Cardiac fibroblast (primary cell): ENCODE results near the gene FRMPD1.

ENCODE experiments used
- DNase-seq, 2 donors: peaks; one replicate each; pipeline versions ENCODE4 v3.0.0 to v3.0.0-alpha.2; 2010; ENCODE audit warnings: low read depth in 2 of 2
- H3K4me3 ChIP-seq, 2 donors: replicated peaks in 1 of 2; 1 replicate in 1 of 2; 2 replicates in 1 of 2; pipeline ENCODE4 v1.5.1; 2011; ENCODE audit warnings: low read depth in 2 of 2, low read length in 2 of 2, mild to moderate bottlenecking in 2 of 2, moderate library complexity in 1 of 2
- CTCF ChIP-seq: IDR thresholded peaks from one replicate; pipeline ENCODE4 v1.5.1; 2011; ENCODE audit warnings: low read depth, mild to moderate bottlenecking, low read length, inconsistent platforms

FRMPD1 gene

GRCh38 chr9:37677435-37677834 lies 26.7 kb downstream of the FRMPD1 start:
- DNase-seq = no peak
- no peak overlapping the region for H3K4me3 ChIP-seq
- no peak for TF ChIP-seq CTCF

GRCh38 chr9:37678789-37679273 lies 28.1 kb downstream of the FRMPD1 start:
- DNase-seq = peak in 1 of 2 donors; percentile 13
- TF ChIP-seq CTCF = no peak
- H3K4me3 ChIP-seq = no peak overlapping the region

GRCh38 chr9:37679649-37680402 lies 29.1 kb downstream of the FRMPD1 start:
- H3K4me3 ChIP-seq = no peak overlapping the region
- DNase-seq = no peak
- TF ChIP-seq CTCF = no peak

GRCh38 chr9:37682951-37683350 lies 32.2 kb downstream of the FRMPD1 start:
- no peak for DNase-seq
- no peak overlapping the region for H3K4me3 ChIP-seq
- TF ChIP-seq CTCF = no peak

- H3K4me3 ChIP-seq = no peak overlapping the region
- no peak for DNase-seq
- no peak for TF ChIP-seq CTCF
Measured at GRCh38 chr9:37683531-37684371, 33.0 kb downstream of the FRMPD1 start.

- no peak for DNase-seq
- H3K4me3 ChIP-seq = no peak overlapping the region
- no peak for TF ChIP-seq CTCF
Measured at GRCh38 chr9:37692622-37693221, 42.0 kb downstream of the FRMPD1 start.
